ENCODE results near the gene TSPYL2.

Gene TSPYL2

DNA sequence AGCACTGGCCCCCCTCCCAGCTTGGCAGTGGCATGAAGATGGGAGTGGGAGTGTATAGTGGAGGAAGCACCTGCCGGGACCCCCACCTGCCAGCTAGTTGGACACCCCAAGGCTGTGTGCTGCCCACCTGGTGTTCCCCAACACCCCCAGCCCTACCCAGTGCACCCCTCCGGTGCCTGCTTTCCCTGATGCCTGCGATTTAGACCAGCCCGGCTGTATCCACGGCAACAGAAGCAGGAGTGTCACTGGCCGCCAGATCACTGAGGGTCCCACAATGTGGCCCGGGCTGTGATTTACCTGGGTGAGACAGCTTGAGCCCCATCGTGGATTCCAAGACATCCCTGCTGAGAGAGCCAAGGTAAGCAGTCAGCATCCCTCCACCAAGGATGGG, 33.0 kb upstream of the TSPYL2 start:
- no peak for DNase-seq (ENCODE audit: low read depth, low spot score)
- H3K4me3 ChIP-seq (ENCODE audit: low read depth, low read length), result peak overlapping the region; percentile 66
- in situ Hi-C loops (cut with HindIII; ENCODE audit: low sequenced_read_pairs), result no loop called here
- no peak for TF ChIP-seq CTCF (IDR thresholded peaks at IDR 0.05; ENCODE audit: low read depth, low read length)

GRCh38 chrX:53050841-53051240, 31.3 kb upstream of the TSPYL2 start:
- H3K4me3 ChIP-seq (ENCODE audit: low read depth, low read length), result peak overlapping the region; percentile 9
- TF ChIP-seq CTCF (IDR thresholded peaks at IDR 0.05; ENCODE audit: low read depth, low read length), result no peak
- DNase-seq (ENCODE audit: low read depth, low spot score), result peak; percentile 17
- in situ Hi-C loops (cut with HindIII; ENCODE audit: low sequenced_read_pairs), result no loop called here

GRCh38 chrX:53055244-53055849, 26.8 kb upstream of the TSPYL2 start:
- no peak for TF ChIP-seq CTCF (IDR thresholded peaks at IDR 0.05; ENCODE audit: low read depth, low read length)
- H3K4me3 ChIP-seq (ENCODE audit: low read depth, low read length), result no peak overlapping the region
- in situ Hi-C loops (cut with HindIII; ENCODE audit: low sequenced_read_pairs), result no loop called here
- DNase-seq (ENCODE audit: low read depth, low spot score), result no peak

- in situ Hi-C loops (cut with HindIII; ENCODE audit: low sequenced_read_pairs), result no loop called here
- H3K4me3 ChIP-seq (ENCODE audit: low read depth, low read length), result no peak overlapping the region
- TF ChIP-seq CTCF (IDR thresholded peaks at IDR 0.05; ENCODE audit: low read depth, low read length), result no peak
- DNase-seq (ENCODE audit: low read depth, low spot score), result no peak
Measured at GRCh38 chrX:53056292-53056691, 25.9 kb upstream of the TSPYL2 start.

DNA sequence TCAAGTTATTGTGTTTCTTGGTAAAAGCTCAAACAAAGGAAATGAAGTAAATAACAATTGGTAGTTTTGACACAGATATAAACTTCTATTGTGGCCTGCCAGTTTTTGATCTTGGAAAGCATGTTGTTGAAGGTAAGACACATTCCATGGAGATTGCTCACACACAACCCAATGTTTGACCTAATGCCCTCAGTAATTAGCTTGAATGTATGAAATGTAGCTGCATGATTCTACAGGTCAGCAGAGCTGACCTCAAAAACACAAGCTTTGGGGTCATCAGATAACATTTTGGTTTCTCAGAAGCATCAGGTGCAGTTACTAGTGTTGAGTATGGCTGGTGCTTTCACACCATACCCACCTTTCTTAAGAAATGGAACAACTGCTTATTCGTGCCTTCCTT, 17.1 kb upstream of the TSPYL2 start:
- no peak for TF ChIP-seq CTCF (IDR thresholded peaks at IDR 0.05; ENCODE audit: low read depth, low read length)
- in situ Hi-C loops (cut with HindIII; ENCODE audit: low sequenced_read_pairs), result no loop called here
- DNase-seq (ENCODE audit: low read depth, low spot score), result no peak
- no peak overlapping the region for H3K4me3 ChIP-seq (ENCODE audit: low read depth, low read length)

DNA sequence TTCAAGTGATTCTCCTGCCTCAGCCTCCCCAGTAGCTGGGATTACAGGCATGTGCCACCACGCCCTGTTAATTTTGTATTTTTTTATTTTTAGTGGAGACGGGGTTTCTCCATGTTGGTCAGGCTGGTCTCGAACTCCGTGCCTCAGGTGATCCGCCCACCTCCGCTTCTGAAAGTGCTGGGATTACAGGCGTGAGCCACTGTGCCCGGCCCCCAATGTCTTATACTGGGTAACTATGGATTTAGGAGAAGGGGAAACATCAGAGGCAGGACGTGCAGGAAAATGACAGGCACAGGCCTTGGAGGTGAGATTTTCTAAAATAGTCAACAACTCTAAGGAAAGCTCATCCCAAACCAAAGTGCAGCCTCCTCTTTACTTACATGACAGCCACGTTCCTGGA, 11.1 kb upstream of the TSPYL2 start:
- in situ Hi-C loops (cut with HindIII; ENCODE audit: low sequenced_read_pairs), result no loop called here
- TF ChIP-seq CTCF (IDR thresholded peaks at IDR 0.05; ENCODE audit: low read depth, low read length), result no peak
- H3K4me3 ChIP-seq (ENCODE audit: low read depth, low read length), result no peak overlapping the region
- no peak for DNase-seq (ENCODE audit: low read depth, low spot score)

Measured in astrocyte of the spinal cord (primary cell).